ENCODE measurements around the gene ANKRD12. TPM values are rescaled to one million over a fixed set of nuclear protein-coding genes. Genes with fewer than 3 reads are reported as not detected.

Gene ANKRD12
- total RNA-seq, 1 donor from 2014 or later, result 53.5 TPM

DNA sequence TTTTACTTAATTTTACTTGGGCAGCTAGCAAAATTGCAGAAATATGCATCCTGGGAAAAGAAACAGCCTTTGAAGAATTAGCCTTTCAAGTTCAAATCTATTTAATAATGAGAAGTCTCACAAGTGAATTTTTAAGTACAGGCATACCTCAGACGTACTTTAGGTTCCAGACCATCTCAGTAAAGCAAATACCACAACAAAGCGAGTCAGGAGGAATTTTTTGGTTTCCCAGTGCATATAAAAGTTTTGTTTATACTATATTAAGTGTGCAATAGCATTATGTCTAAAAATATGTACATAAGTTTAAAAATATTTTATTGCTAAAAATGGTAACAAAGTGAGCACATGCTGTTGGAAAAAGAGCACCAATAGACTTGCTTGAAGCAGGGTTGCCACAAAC lies 147.2 kb downstream of the ANKRD12 start:
- Histone ChIP-seq H3K36me3 (peaks cover 0 to 3% of the 10 kb centered on the region in 2 donors), H3K27ac (no peak overlapping the region), H3K4me3 (no peak overlapping the region), H3K9me3 (no peaks in the 10 kb centered on the region), H3K27me3 (no peaks in the 10 kb centered on the region), H3K4me1 (no peaks in the 10 kb centered on the region)
- intact Hi-C loops (cut with DNase I), result no loop called here
- DNase-seq (ENCODE audit: extremely low spot score in 2 of 2), result no peak
- TF ChIP-seq POLR2AphosphoS5 (IDR thresholded peaks at IDR 0.05; ENCODE audit: insufficient read depth in 1 of 2, low read depth in 1 of 2), result no peak
- TF ChIP-seq, protein P1, sequence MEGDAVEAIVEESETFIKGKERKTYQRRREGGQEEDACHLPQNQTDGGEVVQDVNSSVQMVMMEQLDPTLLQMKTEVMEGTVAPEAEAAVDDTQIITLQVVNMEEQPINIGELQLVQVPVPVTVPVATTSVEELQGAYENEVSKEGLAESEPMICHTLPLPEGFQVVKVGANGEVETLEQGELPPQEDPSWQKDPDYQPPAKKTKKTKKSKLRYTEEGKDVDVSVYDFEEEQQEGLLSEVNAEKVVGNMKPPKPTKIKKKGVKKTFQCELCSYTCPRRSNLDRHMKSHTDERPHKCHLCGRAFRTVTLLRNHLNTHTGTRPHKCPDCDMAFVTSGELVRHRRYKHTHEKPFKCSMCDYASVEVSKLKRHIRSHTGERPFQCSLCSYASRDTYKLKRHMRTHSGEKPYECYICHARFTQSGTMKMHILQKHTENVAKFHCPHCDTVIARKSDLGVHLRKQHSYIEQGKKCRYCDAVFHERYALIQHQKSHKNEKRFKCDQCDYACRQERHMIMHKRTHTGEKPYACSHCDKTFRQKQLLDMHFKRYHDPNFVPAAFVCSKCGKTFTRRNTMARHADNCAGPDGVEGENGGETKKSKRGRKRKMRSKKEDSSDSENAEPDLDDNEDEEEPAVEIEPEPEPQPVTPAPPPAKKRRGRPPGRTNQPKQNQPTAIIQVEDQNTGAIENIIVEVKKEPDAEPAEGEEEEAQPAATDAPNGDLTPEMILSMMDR (IDR thresholded peaks at IDR 0.05), result no peak
- TF ChIP-seq POLR2A (IDR thresholded peaks at IDR 0.05), result no peak

DNA sequence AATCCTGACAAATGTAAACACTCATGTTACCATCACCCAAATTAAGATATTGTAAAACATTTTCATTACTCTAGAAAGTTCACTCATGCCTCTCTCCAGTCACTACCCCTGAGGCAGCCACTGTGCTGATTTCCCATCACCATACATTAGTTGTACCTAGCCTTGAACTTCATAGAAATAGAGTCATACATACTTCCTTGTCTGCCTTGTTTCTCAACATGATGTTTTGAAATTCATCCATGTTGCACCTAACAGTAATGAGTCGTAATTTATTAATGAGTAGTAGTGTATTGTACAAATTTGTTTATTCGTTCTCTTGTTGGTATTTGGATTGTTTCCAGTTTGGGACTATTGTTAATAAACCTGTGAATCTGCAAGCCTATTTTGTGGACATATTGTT lies 149.0 kb downstream of the ANKRD12 start:
- DNase-seq (ENCODE audit: extremely low spot score in 2 of 2), result no peak
- Histone ChIP-seq H3K27me3 (no peaks in the 10 kb centered on the region), H3K36me3 (no peaks in the 10 kb centered on the region), H3K4me1 (no peaks in the 10 kb centered on the region), H3K9me3 (no peaks in the 10 kb centered on the region), H3K27ac (no peak overlapping the region), H3K4me3 (no peak overlapping the region)
- intact Hi-C loops (cut with DNase I), result no loop called here
- no peak for TF ChIP-seq POLR2AphosphoS5 (IDR thresholded peaks at IDR 0.05; ENCODE audit: insufficient read depth in 1 of 2, low read depth in 1 of 2)
- TF ChIP-seq, protein P1 (IDR thresholded peaks at IDR 0.05), result no peak
- TF ChIP-seq POLR2A (IDR thresholded peaks at IDR 0.05), result no peak

DNA sequence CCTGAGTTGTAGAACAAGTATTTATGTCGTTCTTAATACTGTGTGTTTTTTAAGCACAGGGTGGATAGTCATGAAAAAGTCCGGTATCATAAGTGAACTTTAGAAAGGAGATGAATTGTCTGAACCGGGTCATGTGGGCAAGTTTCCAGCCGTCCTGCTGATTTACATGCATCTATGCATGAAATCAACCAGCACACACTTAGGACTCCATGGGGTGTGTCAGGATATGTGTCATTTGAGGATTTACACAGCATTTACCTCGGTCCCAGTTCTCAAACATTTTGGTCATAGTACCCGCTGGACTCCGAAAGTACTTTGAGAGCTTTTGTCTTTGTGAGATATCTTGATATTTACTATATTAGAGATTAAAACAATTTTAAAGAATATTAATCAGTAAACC lies 150.5 kb downstream of the ANKRD12 start:
- no peak overlapping the region for H3K27ac ChIP-seq
- intact Hi-C loops (cut with DNase I), result no loop called here
- H3K27me3 ChIP-seq, result no peaks in the 10 kb centered on the region
- no peak overlapping the region for H3K4me3 ChIP-seq
- no peaks in the 10 kb centered on the region for H3K4me1 ChIP-seq
- no peaks in the 10 kb centered on the region for H3K9me3 ChIP-seq
- TF ChIP-seq, protein P1 (IDR thresholded peaks at IDR 0.05), result no peak
- TF ChIP-seq POLR2AphosphoS5 (IDR thresholded peaks at IDR 0.05; ENCODE audit: insufficient read depth in 1 of 2, low read depth in 1 of 2) (no peak), POLR2A (IDR thresholded peaks at IDR 0.05) (no peak)
- no peaks in the 10 kb centered on the region for H3K36me3 ChIP-seq
- DNase-seq (ENCODE audit: extremely low spot score in 2 of 2), result no peak

DNA sequence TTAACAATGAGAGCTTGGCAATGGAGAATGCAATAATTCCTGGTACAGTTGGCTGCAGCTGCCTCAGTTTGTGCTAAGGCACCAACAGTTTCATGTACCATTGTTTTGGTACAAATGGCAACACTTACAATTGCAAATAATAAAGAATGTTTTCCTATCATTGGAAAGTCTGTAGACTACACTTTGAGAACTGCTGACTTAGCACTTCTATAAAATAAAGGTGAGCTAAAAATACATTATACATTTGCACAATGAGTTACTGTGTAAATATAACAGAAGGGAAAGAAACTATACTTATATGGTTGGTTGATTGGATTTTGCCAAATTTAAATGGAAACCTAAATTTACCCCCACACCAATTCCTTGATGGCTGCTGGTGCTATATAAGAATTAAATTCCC lies 153.1 kb downstream of the ANKRD12 start:
- no peak for TF ChIP-seq POLR2AphosphoS5 (IDR thresholded peaks at IDR 0.05; ENCODE audit: insufficient read depth in 1 of 2, low read depth in 1 of 2)
- TF ChIP-seq POLR2A (IDR thresholded peaks at IDR 0.05), result no peak
- TF ChIP-seq, protein P1 (IDR thresholded peaks at IDR 0.05), result no peak
- H3K27me3 ChIP-seq, result no peaks in the 10 kb centered on the region
- H3K4me1 ChIP-seq, result no peaks in the 10 kb centered on the region
- no peaks in the 10 kb centered on the region for H3K9me3 ChIP-seq
- H3K4me3 ChIP-seq, result no peak overlapping the region
- no peak overlapping the region for H3K27ac ChIP-seq
- intact Hi-C loops (cut with DNase I), result no loop called here
- no peaks in the 10 kb centered on the region for H3K36me3 ChIP-seq
- DNase-seq (ENCODE audit: extremely low spot score in 2 of 2), result no peak

DNA sequence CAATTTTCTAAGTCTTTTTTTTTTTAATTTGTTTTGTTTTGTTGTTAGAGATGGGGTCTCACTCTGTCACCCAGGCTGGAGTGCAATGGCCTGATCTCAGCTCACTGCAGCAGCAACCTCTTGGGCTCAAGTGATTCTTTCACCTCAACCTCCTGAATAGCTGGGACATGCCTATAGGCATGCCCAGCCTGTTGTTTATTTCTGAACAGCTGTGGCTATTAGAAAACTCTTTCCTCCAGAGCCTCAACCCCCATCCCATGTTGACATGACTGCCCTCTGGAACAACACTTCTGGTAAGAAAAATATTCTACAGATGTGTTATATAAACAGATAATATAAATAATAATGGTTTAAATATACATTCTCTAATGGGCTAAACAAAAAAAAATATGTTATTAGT lies 153.6 kb downstream of the ANKRD12 start:
- H3K27ac ChIP-seq, result no peak overlapping the region
- TF ChIP-seq POLR2AphosphoS5 (IDR thresholded peaks at IDR 0.05; ENCODE audit: insufficient read depth in 1 of 2, low read depth in 1 of 2), result no peak
- TF ChIP-seq POLR2A (IDR thresholded peaks at IDR 0.05), result no peak
- TF ChIP-seq, protein P1 (IDR thresholded peaks at IDR 0.05), result no peak
- H3K9me3 ChIP-seq, result no peaks in the 10 kb centered on the region
- H3K4me3 ChIP-seq, result no peak overlapping the region
- no peaks in the 10 kb centered on the region for H3K36me3 ChIP-seq
- DNase-seq (ENCODE audit: extremely low spot score in 2 of 2), result no peak
- intact Hi-C loops (cut with DNase I), result no loop called here
- H3K4me1 ChIP-seq, result no peaks in the 10 kb centered on the region
- H3K27me3 ChIP-seq, result no peaks in the 10 kb centered on the region
